ACC112 (cell line): ENCODE measurements around the gene SH3RF3.
A peak's percentile ranks its signal among the peaks of the same experiment; 100 is the strongest.

Source experiments
- H2AFZ ChIP-seq: fragments of 200-600 bp; sonication (generic); one replicate; pipeline ENCODE4 v1.6.0; 2017; ENCODE audit warnings: antibody characterized with exemption, low read length; ENCODE audit not compliant: unreplicated experiment
- H3K27ac ChIP-seq: fragments of 200-600 bp; sonication (generic); 2 replicates; pipeline ENCODE4 v1.5.1; 2014; ENCODE audit warnings: low read depth, mild to moderate bottlenecking, antibody characterized with exemption, low read length, moderate library complexity
- H3K27me3 ChIP-seq: fragments of 200-600 bp; sonication (generic); 2 replicates; pipeline ENCODE4 v1.6.1; 2014; ENCODE audit warnings: mild to moderate bottlenecking, antibody characterized with exemption, low read length, moderate library complexity, mixed read lengths; ENCODE audit not compliant: insufficient read depth
- H3K36me3 ChIP-seq: fragments of 200-600 bp; sonication (generic); 2 replicates; pipeline ENCODE4 v1.6.1; 2016; ENCODE audit warnings: mild to moderate bottlenecking, antibody characterized with exemption, low read length, moderate library complexity, mixed read lengths; ENCODE audit not compliant: insufficient read depth
- H3K4me1 ChIP-seq: fragments of 200-600 bp; sonication (generic); one replicate; pipeline ENCODE4 v1.6.1; 2016; ENCODE audit warnings: low read length, mixed read lengths; ENCODE audit not compliant: insufficient read depth, unreplicated experiment, control insufficient read depth
- H3K4me3 ChIP-seq: fragments of 200-600 bp; sonication (generic); 2 replicates; pipeline ENCODE4 v1.5.1; 2014; ENCODE audit warnings: mild to moderate bottlenecking, low read depth, low read length
- H3K79me2 ChIP-seq: fragments of 200-600 bp; sonication (generic); one replicate; pipeline ENCODE4 v1.6.0; 2016; ENCODE audit warnings: low read length; ENCODE audit not compliant: control insufficient read depth, unreplicated experiment, insufficient read depth

Gene SH3RF3

DNA sequence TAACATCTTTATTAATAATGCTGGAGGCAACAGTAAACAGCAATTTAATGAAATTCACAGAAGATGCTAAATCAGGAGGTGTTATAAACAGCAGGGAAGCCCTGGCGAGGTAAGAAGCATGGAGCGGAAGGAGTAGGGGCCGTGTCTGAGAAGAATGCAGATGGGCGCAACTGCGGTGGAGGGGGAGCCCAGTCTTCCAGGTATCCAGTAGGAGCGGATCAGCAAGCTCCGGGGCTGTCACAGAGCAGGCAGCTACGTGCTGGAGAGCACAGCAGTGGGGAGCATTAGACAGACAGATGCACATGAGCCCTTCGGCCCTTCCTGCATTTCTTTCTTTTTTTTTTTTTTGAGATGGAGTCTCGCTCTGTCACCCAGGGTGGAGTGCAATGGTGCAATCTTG is 82.3 kb downstream of the SH3RF3 start:
- Histone ChIP-seq H3K36me3 (no peaks in the 10 kb centered on the region), H3K79me2 (peaks cover 53% of the 10 kb centered on the region), H3K4me3 (no peak overlapping the region), H3K27me3 (no peaks in the 10 kb centered on the region), H2AFZ (no peak overlapping the region), H3K4me1 (peaks cover 68% of the 10 kb centered on the region), H3K27ac (no peak overlapping the region)

DNA sequence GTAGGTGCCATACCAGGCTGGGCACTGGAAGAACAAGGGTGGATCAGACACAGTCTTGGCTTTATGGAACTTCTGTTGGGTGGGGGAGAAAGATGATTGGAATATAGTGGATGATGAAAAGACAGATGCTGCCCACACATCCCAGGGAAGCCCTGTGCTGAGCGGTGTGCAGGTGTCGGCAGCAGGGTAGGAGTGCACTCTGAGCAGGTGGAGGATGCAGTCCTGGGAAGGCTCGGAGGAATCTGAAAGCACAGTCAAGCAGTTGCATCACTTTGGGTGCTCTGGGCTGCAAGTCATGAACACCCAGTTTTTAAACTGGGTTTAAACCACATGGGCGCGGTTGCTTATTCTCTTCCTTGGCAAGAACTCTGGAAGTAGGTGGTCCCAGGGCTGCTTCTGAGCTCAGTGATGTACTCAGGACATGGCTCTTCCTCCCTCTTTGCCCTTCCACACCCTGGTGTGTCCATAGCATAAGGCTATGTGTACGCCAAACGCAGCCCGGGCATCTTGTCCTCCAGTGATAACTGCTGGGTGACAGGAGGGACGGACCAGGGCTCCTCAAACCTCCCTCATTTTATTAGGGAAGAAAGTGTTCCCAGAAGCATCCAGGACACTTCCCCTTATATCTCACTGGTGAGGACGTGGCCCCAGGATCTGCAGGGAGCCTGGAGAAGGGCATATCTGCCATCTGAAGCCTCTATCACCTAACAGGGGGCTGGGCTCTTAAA is 84.0 kb downstream of the SH3RF3 start:
- H2AFZ ChIP-seq = no peak overlapping the region
- peaks cover 47% of the 10 kb centered on the region for H3K79me2 ChIP-seq
- H3K27me3 ChIP-seq = peaks cover 6% of the 10 kb centered on the region
- peaks cover 66% of the 10 kb centered on the region for H3K4me1 ChIP-seq
- H3K36me3 ChIP-seq = no peaks in the 10 kb centered on the region
- H3K27ac ChIP-seq = no peak overlapping the region
- no peak overlapping the region for H3K4me3 ChIP-seq

DNA sequence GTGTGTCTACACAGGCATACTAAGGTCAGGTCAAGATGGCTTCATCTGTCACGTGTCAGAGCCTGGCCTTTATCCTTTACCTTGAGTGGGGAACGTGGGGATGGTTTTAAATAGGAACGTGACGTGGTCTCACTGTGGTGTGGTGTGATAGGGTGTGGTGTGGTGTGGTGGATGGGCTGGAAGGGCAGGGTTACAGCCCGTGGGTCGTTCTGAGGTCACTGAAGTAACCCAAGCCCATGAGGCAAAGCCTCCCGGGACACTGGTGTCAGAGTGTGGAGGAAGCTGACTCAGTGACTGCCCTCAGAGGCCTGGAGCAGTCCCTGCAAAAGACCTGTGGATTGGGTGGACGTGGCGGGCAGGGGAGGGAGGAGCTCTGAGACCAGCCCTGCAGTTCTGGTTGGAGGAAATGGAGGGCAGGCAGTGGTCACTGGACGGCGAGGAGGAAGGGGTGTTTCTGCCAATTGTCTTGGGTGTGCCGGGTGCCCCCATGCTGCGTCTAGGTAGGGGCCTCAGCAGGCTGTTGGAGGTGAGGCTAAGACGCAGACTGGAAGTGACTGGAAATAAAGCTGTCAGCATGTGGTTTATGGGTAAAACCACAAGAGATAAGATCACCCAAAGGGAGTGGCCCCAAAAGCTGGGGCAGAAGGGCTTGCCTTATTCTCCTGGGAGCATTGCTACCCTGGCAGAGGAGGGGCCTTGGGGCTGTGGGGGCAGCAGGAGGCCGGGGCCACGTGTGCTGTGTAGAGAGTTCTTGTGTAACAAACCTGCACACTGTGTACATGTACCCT is 84.8 kb downstream of the SH3RF3 start:
- H3K36me3 ChIP-seq = no peaks in the 10 kb centered on the region
- H2AFZ ChIP-seq = no peak overlapping the region
- peak overlapping the region; percentile 3; the same call in 1 of the 2 replicates for H3K27ac ChIP-seq
- H3K4me1 ChIP-seq = peaks cover 57% of the 10 kb centered on the region
- H3K4me3 ChIP-seq = peak overlapping the region; percentile 8; the same call in 1 of the 2 replicates
- peaks cover 6% of the 10 kb centered on the region for H3K27me3 ChIP-seq
- peaks cover 48% of the 10 kb centered on the region for H3K79me2 ChIP-seq

DNA sequence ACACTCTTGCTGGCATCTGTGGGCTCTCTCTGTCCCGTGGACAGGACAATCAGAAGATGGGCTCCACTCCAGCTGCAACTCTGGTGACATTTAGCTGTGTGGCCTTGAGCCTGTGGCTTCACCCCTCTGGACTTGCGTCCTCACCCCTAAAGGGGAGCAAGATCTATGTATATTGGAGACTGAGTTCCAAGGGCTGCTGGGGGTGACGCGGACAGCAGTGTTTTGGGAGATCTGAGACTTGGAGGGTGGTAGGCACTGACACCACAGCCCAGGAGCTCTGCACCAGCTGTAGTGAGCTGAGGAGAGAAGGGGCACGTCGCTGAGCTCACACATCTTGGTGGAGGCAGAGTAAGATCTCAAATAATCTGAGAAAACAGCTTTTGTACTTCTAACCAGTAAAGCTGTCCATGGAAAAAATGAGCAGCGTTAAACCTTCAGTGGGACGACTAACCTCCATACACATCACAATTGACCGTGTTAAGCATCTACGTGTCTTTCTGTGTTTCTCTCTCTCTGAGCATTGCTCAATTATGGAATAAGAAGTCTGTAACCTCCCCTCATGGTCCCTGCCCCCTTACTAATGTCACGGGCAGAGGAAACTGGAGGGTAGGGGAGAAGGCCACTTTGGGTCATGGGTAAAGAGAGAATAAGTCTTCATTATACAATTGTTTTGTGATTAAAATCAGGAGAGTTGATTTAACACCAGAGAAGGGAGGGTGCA is 85.8 kb downstream of the SH3RF3 start:
- peaks cover 6% of the 10 kb centered on the region for H3K27me3 ChIP-seq
- no peaks in the 10 kb centered on the region for H3K36me3 ChIP-seq
- no peak overlapping the region for H3K27ac ChIP-seq
- no peak overlapping the region for H2AFZ ChIP-seq
- H3K4me3 ChIP-seq = no peak overlapping the region
- H3K4me1 ChIP-seq = peaks cover 48% of the 10 kb centered on the region
- peaks cover 47% of the 10 kb centered on the region for H3K79me2 ChIP-seq

- Histone ChIP-seq H3K27me3 (peaks cover 6% of the 10 kb centered on the region), H3K4me3 (no peak overlapping the region), H3K27ac (no peak overlapping the region), H3K36me3 (no peaks in the 10 kb centered on the region), H3K4me1 (peaks cover 38% of the 10 kb centered on the region), H3K79me2 (peaks cover 45% of the 10 kb centered on the region), H2AFZ (no peak overlapping the region)
Measured at GRCh38 chr2:109215866-109216265, 86.9 kb downstream of the SH3RF3 start.

- Histone ChIP-seq H2AFZ (no peak overlapping the region), H3K79me2 (peaks cover 45% of the 10 kb centered on the region), H3K4me3 (no peak overlapping the region), H3K4me1 (peaks cover 33% of the 10 kb centered on the region), H3K27me3 (peaks cover 6% of the 10 kb centered on the region), H3K27ac (no peak overlapping the region), H3K36me3 (no peaks in the 10 kb centered on the region)
Measured at GRCh38 chr2:109216332-109216731, 87.3 kb downstream of the SH3RF3 start.

GRCh38 chr2:109217362-109218086 is 88.5 kb downstream of the SH3RF3 start:
- peaks cover 44% of the 10 kb centered on the region for H3K79me2 ChIP-seq
- H3K36me3 ChIP-seq = no peaks in the 10 kb centered on the region
- peaks cover 32% of the 10 kb centered on the region for H3K4me1 ChIP-seq
- H2AFZ ChIP-seq = no peak overlapping the region
- peaks cover 6% of the 10 kb centered on the region for H3K27me3 ChIP-seq
- no peak overlapping the region for H3K27ac ChIP-seq
- no peak overlapping the region for H3K4me3 ChIP-seq

GRCh38 chr2:109218087-109218791 is 89.2 kb downstream of the SH3RF3 start:
- Histone ChIP-seq H3K36me3 (no peaks in the 10 kb centered on the region), H3K79me2 (peaks cover 50% of the 10 kb centered on the region), H3K27me3 (peaks cover 6% of the 10 kb centered on the region), H3K4me3 (no peak overlapping the region), H3K27ac (no peak overlapping the region), H3K4me1 (peaks cover 25% of the 10 kb centered on the region), H2AFZ (no peak overlapping the region)

DNA sequence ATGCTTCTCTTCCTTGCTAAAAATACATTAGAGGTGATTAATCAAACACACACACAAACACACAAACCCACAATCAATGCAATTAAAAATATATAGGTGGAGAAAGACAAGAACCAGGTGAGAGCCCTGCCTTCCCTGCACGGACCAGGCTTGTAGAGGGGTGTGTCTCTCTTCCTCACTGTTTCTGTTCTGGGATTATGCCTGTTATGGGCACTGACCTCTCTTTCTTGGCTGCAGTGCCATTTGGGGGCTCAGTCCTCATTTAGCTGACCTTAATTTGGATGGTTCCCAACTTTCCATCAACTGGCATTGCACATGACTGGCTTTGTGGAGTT is 89.8 kb downstream of the SH3RF3 start:
- Histone ChIP-seq H3K27me3 (peaks cover 6% of the 10 kb centered on the region), H2AFZ (no peak overlapping the region), H3K79me2 (peaks cover 52% of the 10 kb centered on the region), H3K36me3 (no peaks in the 10 kb centered on the region), H3K4me3 (no peak overlapping the region), H3K27ac (no peak overlapping the region), H3K4me1 (peaks cover 20% of the 10 kb centered on the region)

- Histone ChIP-seq H2AFZ (no peak overlapping the region), H3K79me2 (peaks cover 48% of the 10 kb centered on the region), H3K36me3 (no peaks in the 10 kb centered on the region), H3K27ac (no peak overlapping the region), H3K4me1 (no peaks in the 10 kb centered on the region), H3K4me3 (no peak overlapping the region), H3K27me3 (peaks cover 6% of the 10 kb centered on the region)
Measured at GRCh38 chr2:109220860-109221259, 91.9 kb downstream of the SH3RF3 start.
